ENCODE data around the gene HMSD. TPM values are rescaled to one million over a fixed set of nuclear protein-coding genes. Genes with fewer than 3 reads are reported as not detected.
A peak's percentile ranks its signal among the peaks of the same experiment; 100 is the strongest.

Gene HMSD
- total and polyA plus RNA-seq, 2 experiments from 2014 or later: not detected

GRCh38 chr18:63956755-63957154, 7.7 kb downstream of the HMSD start:
- no peak overlapping the region for H3K27ac ChIP-seq
- H3K27me3 ChIP-seq: peaks cover 7% of the 10 kb centered on the region
- H3K36me3 ChIP-seq: no peaks in the 10 kb centered on the region
- no peaks in the 10 kb centered on the region for H3K9me3 ChIP-seq (ENCODE audit: low read depth)
- no peak for TF ChIP-seq CTCF (IDR thresholded peaks at IDR 0.05; ENCODE audit: low read depth, low read length)
- no peak overlapping the region for H3K4me3 ChIP-seq
- H3K4me1 ChIP-seq (ENCODE audit: low read depth): no peaks in the 10 kb centered on the region
- no peak for DNase-seq (ENCODE audit: low read depth in 1 of 2, low spot score in 1 of 2)

- Histone ChIP-seq H3K36me3 (no peaks in the 10 kb centered on the region), H3K27ac (no peak overlapping the region), H3K4me1 (ENCODE audit: low read depth) (no peaks in the 10 kb centered on the region), H3K27me3 (peaks cover 23% of the 10 kb centered on the region), H3K9me3 (ENCODE audit: low read depth) (no peaks in the 10 kb centered on the region), H3K4me3 (no peak overlapping the region)
- no peak for DNase-seq (ENCODE audit: low read depth in 1 of 2, low spot score in 1 of 2)
- TF ChIP-seq CTCF (IDR thresholded peaks at IDR 0.05; ENCODE audit: low read depth, low read length): no peak
These were observed 11.8 kb downstream of the HMSD start for GRCh38 chr18:63960891-63961290.

GRCh38 chr18:63961435-63961980, 12.4 kb downstream of the HMSD start:
- Histone ChIP-seq H3K9me3 (ENCODE audit: low read depth) (no peaks in the 10 kb centered on the region), H3K4me1 (ENCODE audit: low read depth) (no peaks in the 10 kb centered on the region), H3K36me3 (no peaks in the 10 kb centered on the region), H3K27ac (no peak overlapping the region), H3K4me3 (no peak overlapping the region), H3K27me3 (peaks cover 27% of the 10 kb centered on the region)
- no peak for DNase-seq (ENCODE audit: low read depth in 1 of 2, low spot score in 1 of 2)
- TF ChIP-seq CTCF (IDR thresholded peaks at IDR 0.05; ENCODE audit: low read depth, low read length): no peak

- H3K9me3 ChIP-seq (ENCODE audit: low read depth): no peaks in the 10 kb centered on the region
- no peak overlapping the region for H3K4me3 ChIP-seq
- peaks cover 33% of the 10 kb centered on the region for H3K27me3 ChIP-seq
- TF ChIP-seq CTCF (IDR thresholded peaks at IDR 0.05; ENCODE audit: low read depth, low read length): no peak
- no peaks in the 10 kb centered on the region for H3K36me3 ChIP-seq
- H3K4me1 ChIP-seq (ENCODE audit: low read depth): no peaks in the 10 kb centered on the region
- no peak overlapping the region for H3K27ac ChIP-seq
- DNase-seq (ENCODE audit: low read depth in 1 of 2, low spot score in 1 of 2): no peak
These were observed 13.0 kb downstream of the HMSD start for GRCh38 chr18:63962137-63962536.

GRCh38 chr18:63963615-63964256, 14.6 kb downstream of the HMSD start:
- peak; percentile 98 for TF ChIP-seq CTCF (IDR thresholded peaks at IDR 0.05; ENCODE audit: low read depth, low read length)
- Histone ChIP-seq H3K9me3 (ENCODE audit: low read depth) (no peaks in the 10 kb centered on the region), H3K36me3 (no peaks in the 10 kb centered on the region), H3K4me1 (ENCODE audit: low read depth) (no peaks in the 10 kb centered on the region), H3K27ac (no peak overlapping the region), H3K4me3 (no peak overlapping the region), H3K27me3 (peaks cover 44% of the 10 kb centered on the region)
- DNase-seq (ENCODE audit: low read depth in 1 of 2, low spot score in 1 of 2): peak; percentile 70 to 79

Measured in cardiac muscle cell (in vitro differentiated cells and primary cell).